Type B pancreatic cell (in vitro differentiated cells): ENCODE measurements around the gene POLL. TPM values are rescaled to one million over a fixed set of nuclear protein-coding genes. Genes with fewer than 3 reads are reported as not detected.

Experiments
- DNase-seq: peaks from one replicate; pipeline ENCODE4 v3.0.0; 2021; ENCODE audit warnings: mixed read lengths; ENCODE audit not compliant: unreplicated experiment; ENCODE audit errors: extremely low spot score
- H3K27ac Mint-ChIP-seq: 2 replicates; pipeline ENCODE4 v1.8.0; 2021; ENCODE audit warnings: mild to moderate bottlenecking, mixed read lengths
- H3K27me3 Mint-ChIP-seq: 2 replicates; pipeline ENCODE4 v1.8.0; 2021; ENCODE audit warnings: mixed read lengths
- H3K36me3 Mint-ChIP-seq: 2 replicates; pipeline ENCODE4 v1.8.0; 2021; ENCODE audit warnings: mixed read lengths
- H3K4me1 Mint-ChIP-seq: one replicate; pipeline ENCODE4 v1.8.0; 2021; ENCODE audit warnings: mixed read lengths; ENCODE audit not compliant: unreplicated experiment
- H3K4me3 Mint-ChIP-seq: 2 replicates; pipeline ENCODE4 v1.8.0; 2021; ENCODE audit warnings: mild to moderate bottlenecking, mixed read lengths
- H3K9me3 Mint-ChIP-seq: 2 replicates; pipeline ENCODE4 v1.8.0; 2021; ENCODE audit warnings: mixed read lengths
- total RNA-seq: library from RNA; stranded (reverse); gene quantifications from 2 replicates; pipeline ENCODE4 v1.2.1, GENCODE V29; 2021; ENCODE audit warnings: low replicate concordance
- TF ChIP-seq, protein P1 (sequence below): fragments of 200-600 bp; sonication (generic); conservative IDR thresholded peaks from 2 replicates; pipeline ENCODE4 v1.5.0; 2021; ENCODE audit warnings: antibody characterized with exemption, mild to moderate bottlenecking

The POLL gene
- total RNA-seq, 1 donor from 2014 or later: 39.3 TPM

DNA sequence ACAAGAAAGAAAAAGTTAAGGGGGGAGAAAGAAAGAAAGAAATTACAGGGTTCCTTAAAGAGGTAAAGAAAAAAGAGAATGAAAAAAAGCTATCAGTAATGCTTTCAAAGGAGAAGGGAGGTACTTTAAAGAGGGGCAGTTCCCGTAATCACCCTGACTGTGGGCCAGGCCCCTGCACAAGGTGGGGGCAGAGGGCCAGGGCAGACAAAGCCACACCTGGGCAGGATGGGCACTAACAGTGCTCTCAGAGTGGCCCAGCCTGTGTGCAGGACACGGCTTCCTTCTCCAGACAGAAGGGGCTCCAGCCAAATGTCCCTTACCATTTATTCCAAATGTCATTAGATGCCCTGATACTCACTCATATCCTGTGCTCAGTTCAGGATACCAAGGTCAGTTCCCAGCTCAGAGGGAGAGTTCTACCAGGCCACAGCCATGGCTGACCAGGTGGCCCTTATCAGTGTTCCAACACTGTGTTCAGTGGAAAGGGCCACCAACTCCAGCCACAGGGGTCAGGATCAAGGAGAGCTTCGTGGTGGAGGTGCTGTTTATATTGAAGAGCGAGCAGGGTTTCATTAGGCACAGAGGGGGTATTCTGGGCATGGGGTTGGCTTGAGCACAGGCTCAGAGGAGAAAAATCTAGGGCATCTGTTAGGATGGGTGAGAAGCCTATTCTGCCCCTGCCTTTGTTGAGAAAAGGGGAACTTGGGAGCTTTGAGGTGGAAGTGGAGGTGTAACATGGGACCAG is 29.9 kb upstream of the POLL start:
- TF ChIP-seq, protein P1, sequence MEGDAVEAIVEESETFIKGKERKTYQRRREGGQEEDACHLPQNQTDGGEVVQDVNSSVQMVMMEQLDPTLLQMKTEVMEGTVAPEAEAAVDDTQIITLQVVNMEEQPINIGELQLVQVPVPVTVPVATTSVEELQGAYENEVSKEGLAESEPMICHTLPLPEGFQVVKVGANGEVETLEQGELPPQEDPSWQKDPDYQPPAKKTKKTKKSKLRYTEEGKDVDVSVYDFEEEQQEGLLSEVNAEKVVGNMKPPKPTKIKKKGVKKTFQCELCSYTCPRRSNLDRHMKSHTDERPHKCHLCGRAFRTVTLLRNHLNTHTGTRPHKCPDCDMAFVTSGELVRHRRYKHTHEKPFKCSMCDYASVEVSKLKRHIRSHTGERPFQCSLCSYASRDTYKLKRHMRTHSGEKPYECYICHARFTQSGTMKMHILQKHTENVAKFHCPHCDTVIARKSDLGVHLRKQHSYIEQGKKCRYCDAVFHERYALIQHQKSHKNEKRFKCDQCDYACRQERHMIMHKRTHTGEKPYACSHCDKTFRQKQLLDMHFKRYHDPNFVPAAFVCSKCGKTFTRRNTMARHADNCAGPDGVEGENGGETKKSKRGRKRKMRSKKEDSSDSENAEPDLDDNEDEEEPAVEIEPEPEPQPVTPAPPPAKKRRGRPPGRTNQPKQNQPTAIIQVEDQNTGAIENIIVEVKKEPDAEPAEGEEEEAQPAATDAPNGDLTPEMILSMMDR: no peak
- no peak for DNase-seq
- H3K27me3 Mint-ChIP-seq: no peaks in the 10 kb centered on the region
- no peaks in the 10 kb centered on the region for H3K9me3 Mint-ChIP-seq
- H3K27ac Mint-ChIP-seq: no peak overlapping the region
- no peak overlapping the region for H3K4me3 Mint-ChIP-seq
- peaks cover 17% of the 10 kb centered on the region for H3K36me3 Mint-ChIP-seq
- H3K4me1 Mint-ChIP-seq: peaks cover 8% of the 10 kb centered on the region

DNA sequence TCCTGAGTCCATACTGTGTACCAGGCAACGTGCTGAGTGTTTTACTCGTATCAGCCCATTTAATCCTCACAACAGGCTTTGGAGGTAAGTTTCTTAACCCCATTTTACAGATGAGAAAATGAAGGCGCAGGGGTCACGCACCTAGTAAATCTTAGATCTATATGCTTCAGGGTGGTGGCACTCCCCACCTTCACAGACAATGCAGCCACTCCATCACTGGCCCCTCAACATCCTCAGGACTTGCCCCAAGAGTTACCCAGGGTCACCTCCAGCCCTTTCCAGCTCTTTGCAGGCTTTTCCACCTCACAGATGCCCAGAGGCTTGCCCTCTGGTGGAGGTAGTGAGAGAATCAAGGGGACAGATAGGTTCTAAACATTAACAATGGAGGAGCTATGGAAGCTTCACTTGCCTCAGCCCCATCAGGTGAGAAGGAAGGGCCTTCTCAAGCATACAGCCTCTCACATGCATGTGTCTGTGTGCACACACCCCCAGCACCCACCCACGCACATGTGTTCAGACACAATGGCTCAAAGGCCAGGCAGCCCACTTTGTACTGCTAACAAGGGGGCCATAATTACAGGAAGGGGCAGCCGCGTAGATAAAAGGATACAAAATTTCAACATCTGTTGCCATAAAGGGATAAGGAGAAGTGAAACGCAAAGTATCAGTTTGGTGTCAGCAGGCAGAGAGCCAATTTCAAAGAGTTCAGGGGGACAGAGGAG is 29.2 kb upstream of the POLL start:
- Mint-ChIP-seq H3K27me3 (no peaks in the 10 kb centered on the region), H3K27ac (peak overlapping the region; percentile 12), H3K9me3 (no peaks in the 10 kb centered on the region), H3K4me1 (peaks cover 8% of the 10 kb centered on the region), H3K4me3 (no peak overlapping the region), H3K36me3 (peaks cover 13% of the 10 kb centered on the region)
- TF ChIP-seq, protein P1: peak; percentile 42
- DNase-seq: no peak

DNA sequence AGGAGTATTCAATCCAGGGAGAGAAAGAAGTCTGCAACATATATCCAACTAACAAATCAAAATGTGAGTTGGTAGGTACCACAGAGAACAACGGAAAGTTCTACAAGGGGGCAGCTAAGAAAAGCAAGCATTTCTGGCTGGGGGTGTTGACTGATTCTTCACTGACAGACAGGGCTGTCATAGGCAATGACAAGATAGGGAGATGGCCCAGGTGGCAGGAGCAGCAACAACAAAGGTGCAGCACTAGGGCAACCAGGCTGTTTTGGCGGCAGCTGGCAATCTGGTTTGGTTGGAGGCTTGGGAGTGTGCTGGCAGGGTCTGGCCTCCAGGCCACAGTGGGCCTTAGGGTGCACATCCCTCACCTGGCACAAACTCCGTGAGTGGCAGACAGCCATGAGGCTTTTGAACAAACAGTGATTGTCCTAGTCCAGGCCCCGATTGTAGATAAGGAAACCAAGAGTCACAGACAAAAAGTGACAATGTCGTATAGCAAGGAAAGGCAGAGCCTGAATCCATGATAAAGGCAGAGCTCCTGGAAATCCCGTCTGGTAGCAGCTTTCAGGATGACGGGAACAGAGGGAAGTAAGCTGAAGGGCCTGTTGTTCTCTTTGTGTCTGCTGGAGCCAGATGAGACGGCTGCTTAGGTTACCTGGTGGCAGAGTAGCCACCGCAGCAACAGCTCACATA is 28.5 kb upstream of the POLL start:
- Mint-ChIP-seq H3K27me3 (no peaks in the 10 kb centered on the region), H3K27ac (no peak overlapping the region), H3K4me1 (peaks cover 8% of the 10 kb centered on the region), H3K4me3 (no peak overlapping the region), H3K9me3 (no peaks in the 10 kb centered on the region), H3K36me3 (peaks cover 8% of the 10 kb centered on the region)
- TF ChIP-seq, protein P1: no peak
- DNase-seq: no peak

DNA sequence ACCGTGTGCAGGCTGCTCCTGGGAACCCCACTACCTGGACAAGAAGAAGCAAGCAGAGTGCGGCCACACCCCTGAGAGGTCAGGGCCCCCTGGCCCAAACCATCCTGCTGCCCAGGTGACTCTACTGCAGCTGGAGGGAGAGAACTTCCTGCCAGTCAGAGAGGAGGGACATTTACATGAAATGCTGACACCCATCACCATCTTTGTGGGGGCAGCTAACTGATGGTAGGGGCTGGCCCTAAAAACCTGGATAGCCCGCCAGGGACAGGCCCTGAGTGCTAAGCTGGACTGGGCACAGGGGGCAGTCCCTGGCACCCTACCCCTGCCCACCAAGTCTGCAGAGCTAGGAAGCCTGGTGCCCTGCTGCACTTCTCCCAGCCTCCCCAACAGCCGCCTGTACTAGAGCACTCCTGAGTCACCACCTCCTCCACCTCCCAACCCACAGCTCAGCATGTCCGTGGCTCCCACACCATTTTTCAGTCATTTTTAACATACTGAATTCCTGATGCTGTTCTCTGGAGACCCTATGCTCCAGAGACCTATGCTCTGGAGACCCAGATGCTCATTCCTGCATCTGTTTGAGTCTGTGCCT is 27.6 kb upstream of the POLL start:
- peaks cover 8% of the 10 kb centered on the region for H3K4me1 Mint-ChIP-seq
- H3K36me3 Mint-ChIP-seq: peaks cover 8% of the 10 kb centered on the region
- no peak overlapping the region for H3K27ac Mint-ChIP-seq
- TF ChIP-seq, protein P1: no peak
- H3K4me3 Mint-ChIP-seq: no peak overlapping the region
- H3K27me3 Mint-ChIP-seq: no peaks in the 10 kb centered on the region
- no peak for DNase-seq
- H3K9me3 Mint-ChIP-seq: no peaks in the 10 kb centered on the region

DNA sequence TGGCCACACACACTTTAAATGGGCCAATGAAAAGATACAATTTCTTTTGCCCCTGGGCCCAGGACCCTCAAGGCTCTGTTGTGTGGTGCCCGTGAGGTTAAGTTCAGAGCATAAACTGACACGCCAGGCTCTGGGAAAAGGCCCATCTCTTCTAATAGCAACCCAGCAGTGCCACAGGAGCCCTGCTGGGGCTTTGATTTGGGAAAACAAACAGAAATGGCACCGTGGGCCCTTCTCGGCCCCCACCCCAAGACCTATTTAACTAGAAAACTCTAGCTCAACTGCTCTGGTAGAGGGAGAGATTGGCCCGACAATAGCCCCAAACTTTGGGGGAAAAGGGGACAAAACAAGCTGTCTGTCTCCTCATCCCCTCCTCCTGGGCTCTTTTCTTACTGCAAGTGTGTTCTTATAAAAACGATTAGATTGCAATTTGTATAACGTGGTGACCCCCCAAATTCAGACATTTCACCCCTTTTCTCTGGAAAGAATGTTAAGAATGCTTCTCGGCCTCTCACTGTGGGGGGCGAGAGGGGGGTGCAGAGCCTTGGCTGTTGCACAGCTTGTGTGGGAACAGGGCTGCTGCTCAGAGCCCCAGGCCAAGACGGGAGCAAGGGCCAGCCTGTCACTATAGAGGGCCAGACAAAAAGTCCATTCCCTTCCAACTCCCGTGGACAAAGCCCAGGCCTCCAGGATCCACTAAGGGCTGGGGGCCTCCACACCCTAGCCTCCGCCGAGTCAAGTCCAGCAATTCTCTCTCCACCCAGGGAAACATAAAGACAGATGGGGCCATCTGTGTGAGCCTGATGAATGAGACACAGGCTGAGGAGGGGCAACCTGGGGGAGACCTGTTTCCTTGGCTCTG is 26.8 kb upstream of the POLL start:
- H3K9me3 Mint-ChIP-seq: no peaks in the 10 kb centered on the region
- H3K36me3 Mint-ChIP-seq: peaks cover 5% of the 10 kb centered on the region
- H3K4me1 Mint-ChIP-seq: peaks cover 8% of the 10 kb centered on the region
- H3K27me3 Mint-ChIP-seq: no peaks in the 10 kb centered on the region
- TF ChIP-seq, protein P1: peak; percentile 32
- DNase-seq: no peak
- H3K4me3 Mint-ChIP-seq: no peak overlapping the region
- H3K27ac Mint-ChIP-seq: no peak overlapping the region
